ENCODE measurements around the gene TFIP11. TPM values are rescaled to one million over a fixed set of nuclear protein-coding genes. Genes with fewer than 3 reads are reported as not detected.

Gene TFIP11
- total RNA-seq, 1 donor from 2014 or later = 28.4 TPM

DNA sequence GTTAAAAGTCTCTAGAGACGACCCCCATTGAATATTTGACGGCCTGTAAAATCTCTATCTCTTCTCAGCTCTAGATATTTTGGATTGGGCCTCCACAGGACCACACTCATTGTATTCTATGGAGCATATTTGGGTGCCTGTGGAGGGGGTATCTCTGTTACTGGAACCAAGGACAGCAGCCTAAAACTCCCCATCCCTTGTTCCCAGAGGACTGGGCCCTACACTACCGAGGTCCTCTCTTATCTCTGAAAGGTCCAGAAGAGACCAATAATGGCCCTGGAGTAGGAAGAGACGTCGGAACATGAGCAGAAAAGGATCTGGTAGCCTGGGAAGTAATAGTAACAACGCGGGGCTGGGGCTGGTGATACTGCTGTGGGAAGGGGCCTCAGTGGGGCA lies 29.2 kb downstream of the TFIP11 start:
- intact Hi-C loops (cut with DNase I) = no loop called here
- TF ChIP-seq, protein P1, sequence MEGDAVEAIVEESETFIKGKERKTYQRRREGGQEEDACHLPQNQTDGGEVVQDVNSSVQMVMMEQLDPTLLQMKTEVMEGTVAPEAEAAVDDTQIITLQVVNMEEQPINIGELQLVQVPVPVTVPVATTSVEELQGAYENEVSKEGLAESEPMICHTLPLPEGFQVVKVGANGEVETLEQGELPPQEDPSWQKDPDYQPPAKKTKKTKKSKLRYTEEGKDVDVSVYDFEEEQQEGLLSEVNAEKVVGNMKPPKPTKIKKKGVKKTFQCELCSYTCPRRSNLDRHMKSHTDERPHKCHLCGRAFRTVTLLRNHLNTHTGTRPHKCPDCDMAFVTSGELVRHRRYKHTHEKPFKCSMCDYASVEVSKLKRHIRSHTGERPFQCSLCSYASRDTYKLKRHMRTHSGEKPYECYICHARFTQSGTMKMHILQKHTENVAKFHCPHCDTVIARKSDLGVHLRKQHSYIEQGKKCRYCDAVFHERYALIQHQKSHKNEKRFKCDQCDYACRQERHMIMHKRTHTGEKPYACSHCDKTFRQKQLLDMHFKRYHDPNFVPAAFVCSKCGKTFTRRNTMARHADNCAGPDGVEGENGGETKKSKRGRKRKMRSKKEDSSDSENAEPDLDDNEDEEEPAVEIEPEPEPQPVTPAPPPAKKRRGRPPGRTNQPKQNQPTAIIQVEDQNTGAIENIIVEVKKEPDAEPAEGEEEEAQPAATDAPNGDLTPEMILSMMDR (IDR thresholded peaks at IDR 0.05) = no peak
- peak overlapping the region; percentile 99 for H3K27ac ChIP-seq
- peak overlapping the region; percentile 100 for H3K4me3 ChIP-seq
- peaks cover 18% of the 10 kb centered on the region for H3K36me3 ChIP-seq
- H3K9me3 ChIP-seq = no peaks in the 10 kb centered on the region
- ATAC-seq (peak in 1 of 2 donors; percentile 19), DNase-seq (no peak)
- H3K27me3 ChIP-seq (ENCODE audit: low read depth) = no peaks in the 10 kb centered on the region
- peaks cover 68% of the 10 kb centered on the region for H3K4me1 ChIP-seq

DNA sequence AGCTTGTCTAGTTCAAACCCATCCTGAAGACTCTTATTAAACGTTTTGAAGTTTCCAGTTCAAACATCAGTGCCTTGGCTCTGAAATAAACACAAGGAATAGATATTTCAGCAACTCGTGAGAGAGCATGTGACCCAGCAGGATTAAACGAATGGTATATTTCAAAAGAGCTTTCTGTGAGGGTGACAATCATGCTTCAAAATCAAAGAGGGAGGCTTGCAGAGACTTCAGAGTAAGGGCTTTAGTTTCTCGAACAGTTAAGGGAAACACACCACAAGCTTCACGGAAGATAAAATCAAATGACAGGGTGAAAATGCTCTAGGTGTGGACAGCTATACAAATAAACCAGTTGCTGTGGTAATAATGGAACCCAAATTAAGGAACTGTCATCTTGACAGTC lies 30.1 kb downstream of the TFIP11 start:
- H3K36me3 ChIP-seq = peaks cover 18% of the 10 kb centered on the region
- H3K4me1 ChIP-seq = peaks cover 68% of the 10 kb centered on the region
- no peak for ATAC-seq
- H3K9me3 ChIP-seq = no peaks in the 10 kb centered on the region
- no peaks in the 10 kb centered on the region for H3K27me3 ChIP-seq (ENCODE audit: low read depth)
- intact Hi-C loops (cut with DNase I) = no loop called here
- TF ChIP-seq, protein P1 (IDR thresholded peaks at IDR 0.05) = no peak
- H3K4me3 ChIP-seq = peak overlapping the region; percentile 100
- H3K27ac ChIP-seq = peak overlapping the region; percentile 22
- no peak for DNase-seq

DNA sequence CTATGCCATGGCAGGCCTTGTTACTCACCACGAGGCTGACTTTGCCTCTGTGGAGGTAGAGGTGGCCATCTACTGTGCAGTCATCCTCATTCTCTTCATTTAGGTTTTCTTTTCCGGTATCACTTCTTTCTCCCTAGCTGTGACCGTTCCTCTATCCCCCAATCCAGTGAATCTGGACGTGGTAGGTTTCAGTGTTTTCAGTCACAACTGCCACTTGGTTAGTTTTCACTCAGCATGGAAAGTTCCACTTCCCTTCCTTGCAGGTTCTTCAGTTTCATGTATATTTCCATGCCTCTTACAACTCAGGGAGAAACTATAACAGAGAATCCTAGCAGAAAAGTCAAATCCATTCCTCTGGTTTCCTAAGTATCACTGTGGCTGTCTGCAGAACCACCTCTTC lies 30.6 kb downstream of the TFIP11 start:
- ATAC-seq = no peak
- H3K4me1 ChIP-seq = peaks cover 68% of the 10 kb centered on the region
- TF ChIP-seq, protein P1 (IDR thresholded peaks at IDR 0.05) = no peak
- intact Hi-C loops (cut with DNase I) = no loop called here
- DNase-seq = no peak
- peak overlapping the region; percentile 22 for H3K27ac ChIP-seq
- H3K9me3 ChIP-seq = no peaks in the 10 kb centered on the region
- H3K36me3 ChIP-seq = peaks cover 20% of the 10 kb centered on the region
- H3K4me3 ChIP-seq = no peak overlapping the region
- no peaks in the 10 kb centered on the region for H3K27me3 ChIP-seq (ENCODE audit: low read depth)

DNA sequence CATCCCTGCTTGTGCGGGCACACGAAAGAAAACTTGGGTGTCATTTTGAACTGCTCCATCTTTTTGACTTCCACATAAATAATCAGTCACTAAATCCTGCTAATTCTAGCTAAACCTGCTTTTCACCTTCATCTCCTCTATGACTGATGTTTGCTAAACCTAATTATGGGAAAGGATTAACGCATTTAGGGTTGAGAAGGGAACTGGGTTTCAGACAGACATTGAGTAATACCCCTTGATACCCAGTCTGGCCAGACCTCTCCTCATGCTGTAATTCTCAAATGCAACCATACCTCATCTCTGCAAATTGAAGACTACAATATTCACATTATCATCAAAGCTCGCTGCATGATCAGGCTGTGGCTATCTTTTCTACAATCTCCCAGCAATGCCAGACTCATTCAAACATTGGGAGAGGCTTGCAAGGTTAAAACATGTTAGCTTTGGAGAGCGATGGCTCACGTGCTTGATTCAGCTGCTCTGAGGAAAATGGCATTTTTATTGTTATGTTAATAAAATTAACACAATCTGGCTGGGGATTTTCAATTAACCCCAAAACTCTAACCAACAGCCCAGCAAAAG lies 31.1 kb downstream of the TFIP11 start:
- no peak for DNase-seq
- no peaks in the 10 kb centered on the region for H3K27me3 ChIP-seq (ENCODE audit: low read depth)
- no peak overlapping the region for H3K4me3 ChIP-seq
- intact Hi-C loops (cut with DNase I) = no loop called here
- TF ChIP-seq, protein P1 (IDR thresholded peaks at IDR 0.05) = no peak
- ATAC-seq = no peak
- peaks cover 67% of the 10 kb centered on the region for H3K4me1 ChIP-seq
- H3K9me3 ChIP-seq = no peaks in the 10 kb centered on the region
- H3K36me3 ChIP-seq = peaks cover 22% of the 10 kb centered on the region
- H3K27ac ChIP-seq = no peak overlapping the region

DNA sequence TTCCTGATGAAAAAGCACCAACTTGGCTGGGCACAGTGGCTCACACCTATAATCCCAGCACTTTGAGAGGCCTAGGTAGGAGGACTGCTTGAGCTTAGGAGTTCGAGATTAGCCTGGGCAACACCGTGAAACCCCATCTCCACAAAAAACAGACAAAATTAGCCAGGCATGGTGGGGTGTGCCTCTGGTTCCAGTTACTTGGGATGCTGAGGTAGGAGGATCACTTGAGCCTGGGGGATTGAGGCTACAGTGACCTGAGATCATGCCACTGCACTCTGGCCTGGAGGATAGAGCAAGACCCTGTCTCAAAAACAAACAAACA lies 31.7 kb downstream of the TFIP11 start:
- TF ChIP-seq, protein P1 (IDR thresholded peaks at IDR 0.05) = no peak
- Histone ChIP-seq H3K4me1 (peaks cover 60% of the 10 kb centered on the region), H3K27me3 (ENCODE audit: low read depth) (no peaks in the 10 kb centered on the region), H3K9me3 (no peaks in the 10 kb centered on the region), H3K4me3 (no peak overlapping the region), H3K27ac (no peak overlapping the region), H3K36me3 (peaks cover 28% of the 10 kb centered on the region)
- DNase-seq (no peak), ATAC-seq (no peak)
- intact Hi-C loops (cut with DNase I) = no loop called here
